B cell (primary cell): ENCODE data around the gene MYCBP2. TPM values are rescaled to one million over a fixed set of nuclear protein-coding genes. Genes with fewer than 3 reads are reported as not detected.

Experiments
- ATAC-seq: fragments of 200-7000 bp; cut with Tn5 transposase; one replicate; pipeline ENCODE4 v1.10.0; 2021; ENCODE audit warnings: low read depth, mild to moderate bottlenecking, moderate number of reproducible peaks, moderate library complexity
- CTCF ChIA-PET: fragments of 350-600 bp; sonication (Branson Sonifier 250); formaldehyde crosslinking; loops from one replicate; lab custom pipeline; 2021; ENCODE audit warnings: antibody characterized with exemption, inconsistent platforms; lab: Charles Lee
- POLR2A ChIA-PET: fragments of 350-600 bp; sonication (Branson Sonifier 250); formaldehyde crosslinking; loops from one replicate; lab custom pipeline; 2021; ENCODE audit warnings: antibody characterized with exemption; lab: Charles Lee
- DNase-seq: peaks from one replicate; pipeline ENCODE4 v3.0.0; 2013
- H2AFZ ChIP-seq: 2 replicates; pipeline ENCODE4 v1.6.1; 2012; ENCODE audit warnings: mild to moderate bottlenecking, low read depth, low read length; ENCODE audit not compliant: insufficient read depth, poor library complexity, severe bottlenecking
- H3K27ac ChIP-seq, 2 donors: 1 replicate in 1 of 2; 2 replicates in 1 of 2; pipeline ENCODE4 v1.5.1; 2012 to 2013; ENCODE audit warnings: low read length in 2 of 2, mild to moderate bottlenecking in 2 of 2, moderate library complexity in 1 of 2
- H3K27me3 ChIP-seq, 4 experiments: fragments of 200-600 bp in 1 of 4; sonication (generic) in 1 of 4; replicated peaks in 1 of 4; 1 replicate in 2 of 4; 2 replicates in 2 of 4; pipeline versions ENCODE4 v1.6.1 to v1.7.0; 2013 to 2016; ENCODE audit warnings: low read length in 3 of 4, mild to moderate bottlenecking in 2 of 4, mixed read lengths in 1 of 4, moderate library complexity in 1 of 4; ENCODE audit not compliant: insufficient read depth in 4 of 4, control insufficient read depth in 3 of 4; ENCODE audit errors: control extremely low read depth in 1 of 4
- H3K36me3 ChIP-seq, 2 experiments: replicated peaks in 1 of 2; 1 replicate in 1 of 2; 2 replicates in 1 of 2; pipeline versions ENCODE4 v1.6.1 to v1.7.1; 2013; ENCODE audit warnings: low read length in 1 of 2; ENCODE audit not compliant: insufficient read depth in 2 of 2, control insufficient read depth in 1 of 2; ENCODE audit errors: control extremely low read depth in 1 of 2, extremely low read depth in 1 of 2
- H3K4me1 ChIP-seq, 2 donors: fragments of 200-600 bp in 1 of 2; sonication (generic) in 1 of 2; 1 replicate in 1 of 2; 2 replicates in 1 of 2; pipeline versions ENCODE4 v1.5.1 to v1.6.1; 2013 to 2017; ENCODE audit warnings: low read length in 2 of 2; ENCODE audit not compliant: control insufficient read depth in 2 of 2, insufficient read depth in 2 of 2
- H3K4me2 ChIP-seq: replicated peaks from 2 replicates; pipeline ENCODE3; 2012; ENCODE audit warnings: mild to moderate bottlenecking, low read depth, low read length; ENCODE audit not compliant: poor library complexity, severe bottlenecking
- H3K4me3 ChIP-seq, 5 experiments: fragments of 200-600 bp in 1 of 5; sonication (generic) in 1 of 5; 1 replicate in 3 of 5; 2 replicates in 2 of 5; pipeline versions ENCODE4 v1.5.1 to v1.7.0; 2011 to 2016; ENCODE audit warnings: low read length in 4 of 5, mild to moderate bottlenecking in 4 of 5, low read depth in 2 of 5, control low read depth in 1 of 5, moderate library complexity in 1 of 5; ENCODE audit not compliant: insufficient read depth in 1 of 5; ENCODE audit errors: control extremely low read depth in 1 of 5, extremely low read depth in 1 of 5
- H3K79me2 ChIP-seq: fragments of 200-600 bp; sonication (generic); one replicate; pipeline ENCODE4 v1.6.0; 2016; ENCODE audit warnings: low read length; ENCODE audit not compliant: control insufficient read depth, insufficient read depth
- H3K9ac ChIP-seq: fragments of 200-600 bp; sonication (generic); 2 replicates; pipeline ENCODE4 v1.6.1; 2017; ENCODE audit warnings: mild to moderate bottlenecking, low read length, moderate library complexity
- H3K9me3 ChIP-seq, 3 donors: one replicate each; pipeline versions ENCODE4 v1.6.1 to v1.7.1; 2013; ENCODE audit warnings: low read length in 2 of 3; ENCODE audit not compliant: control insufficient read depth in 2 of 3, insufficient read depth in 1 of 3; ENCODE audit errors: control extremely low read depth in 1 of 3
- H4K20me1 ChIP-seq: 2 replicates; pipeline ENCODE4 v1.6.0; 2012; ENCODE audit warnings: mild to moderate bottlenecking, low read length; ENCODE audit not compliant: insufficient read depth, control insufficient read depth, poor library complexity, severe bottlenecking
- H3K27ac Mint-ChIP-seq: one replicate; pipeline ENCODE4 v1.8.0; 2021; ENCODE audit warnings: mixed read lengths
- H3K27me3 Mint-ChIP-seq: one replicate; pipeline ENCODE4 v1.8.0; 2021; ENCODE audit warnings: mixed read lengths
- H3K4me1 Mint-ChIP-seq: one replicate; pipeline ENCODE4 v1.8.0; 2021; ENCODE audit warnings: mixed read lengths
- H3K4me3 Mint-ChIP-seq: one replicate; pipeline ENCODE4 v1.8.0; 2021; ENCODE audit warnings: mixed read lengths
- H3K9me3 Mint-ChIP-seq: one replicate; pipeline ENCODE4 v1.8.0; 2022; ENCODE audit warnings: mixed read lengths; ENCODE audit not compliant: insufficient read depth
- CTCF ChIP-seq: fragments of 200-600 bp; IDR thresholded peaks from one replicate; pipeline ENCODE4 v1.8.0; 2022; ENCODE audit warnings: antibody characterized with exemption, mild to moderate bottlenecking
- EZH2 ChIP-seq: IDR thresholded peaks from 2 replicates; pipeline ENCODE4 v1.6.1; 2012; ENCODE audit warnings: borderline replicate concordance, low read depth, mild to moderate bottlenecking, moderate library complexity, low read length; ENCODE audit not compliant: insufficient read depth, poor library complexity, severe bottlenecking
- WGBS: methylation state at CpG from one replicate; pipeline ENCODE4 v1.1.5; 2013; ENCODE audit warnings: missing lambda C conversion rate; ENCODE audit not compliant: insufficient coverage; 5-methylcytosine and 5-hydroxymethylcytosine counted together
- intact Hi-C: fragments of 100-400 bp; cut with micrococcal nuclease; formaldehyde crosslinking; loops from one replicate; pipeline ENCODE4 v1.10.0; 2022
- polyA plus RNA-seq: library from polyadenylated mRNA; depleted of rRNA; stranded (reverse); fragments of >200 nt; gene quantifications from 2 replicates; pipeline ENCODE4 v1.2.3, GENCODE V29; 2012
- total RNA-seq, 2 donors: library from RNA; stranded (reverse); fragments of 120-200 nt in 1 of 2; gene quantifications; 1 replicate in 1 of 2; 2 replicates in 1 of 2; pipeline versions ENCODE4 v1.2.3 to v1.2.4, GENCODE V29; 2013 to 2022

MYCBP2 gene
- total and polyA plus RNA-seq, 2 donors (not counting 1 experiment from before 2014, with no cell fraction given) = 84.0 to 237 TPM

- TF ChIP-seq CTCF = no peak
- TF ChIP-seq EZH2 = no peak
- Histone ChIP-seq H4K20me1 (no peaks in the 10 kb centered on the region), H3K27me3 (no peaks in the 10 kb centered on the region), H3K9ac (no peak overlapping the region), H3K9me3 (no peaks in the 10 kb centered on the region), H3K4me2 (no peak overlapping the region), H3K4me3 (no peak overlapping the region), H2AFZ (no peak overlapping the region), H3K36me3 (peaks cover 8 to 25% of the 10 kb centered on the region in 2 experiments), H3K27ac (peak overlapping the region in 1 of 2 donors; percentile 64), H3K79me2 (no peaks in the 10 kb centered on the region), H3K4me1 (peaks cover 0 to 4% of the 10 kb centered on the region in 2 donors)
- Mint-ChIP-seq H3K9me3 (no peaks in the 10 kb centered on the region), H3K4me1 (peaks cover 23% of the 10 kb centered on the region), H3K4me3 (no peak overlapping the region), H3K27me3 (no peaks in the 10 kb centered on the region), H3K27ac (no peak overlapping the region)
- ChIA-PET POLR2A (no interaction called here), CTCF (interaction anchor here (0.6 to 1.5 kb wide), 3 partner anchors 17 to 20 kb away, joined by 4 to 6 read pairs (median 4); no protein-coding TSS in a partner anchor)
- no CpG with 5 or more reads among the region's 1 CpG for WGBS
- intact Hi-C loops = no loop called here
- ATAC-seq (no peak), DNase-seq (no peak)
These were observed 326.4 kb downstream of the MYCBP2 start for GRCh38 chr13:77000475-77000874.

Other genes with a start within 250 kb of the MYCBP2 start
- not detected in 2 replicates for gene SCEL, start 208.6 kb upstream of the MYCBP2 start, total RNA-seq
- not detected in 2 replicates for gene SCEL, start 208.6 kb upstream of the MYCBP2 start, polyA plus RNA-seq